CD8-positive, alpha-beta memory T cell (primary cell): ENCODE measurements around the gene KHSRP. TPM values are rescaled to one million over a fixed set of nuclear protein-coding genes. Genes with fewer than 3 reads are reported as not detected.

Source experiments
- CTCF ChIA-PET: fragments of 350-600 bp; sonication (Branson Sonifier 250); formaldehyde crosslinking; loops from one replicate; lab custom pipeline; 2021; ENCODE audit warnings: antibody characterized with exemption; lab: Charles Lee
- POLR2A ChIA-PET: fragments of 350-600 bp; sonication (Branson Sonifier 250); formaldehyde crosslinking; loops from one replicate; lab custom pipeline; 2021; ENCODE audit warnings: antibody characterized with exemption; lab: Charles Lee
- DNase-seq, 5 donors: peaks; one replicate each; pipeline versions ENCODE4 v3.0.0 to v3.0.0-alpha.2; 2020 to 2022; ENCODE audit warnings: mixed read lengths in 1 of 5
- H3K27ac ChIP-seq: one replicate; pipeline ENCODE4 v1.7.0; 2013; ENCODE audit warnings: low read depth, mild to moderate bottlenecking, low read length, moderate library complexity
- H3K27me3 ChIP-seq: 2 replicates; pipeline ENCODE4 v1.7.0; 2013; ENCODE audit warnings: low read length, mild to moderate bottlenecking; ENCODE audit not compliant: insufficient read depth, poor library complexity, severe bottlenecking
- H3K36me3 ChIP-seq: 2 replicates; pipeline ENCODE4 v1.7.0; 2013; ENCODE audit warnings: mild to moderate bottlenecking, low read length, moderate library complexity; ENCODE audit not compliant: insufficient read depth
- H3K4me1 ChIP-seq: 2 replicates; pipeline ENCODE4 v1.7.0; 2013; ENCODE audit warnings: mild to moderate bottlenecking, low read length, moderate library complexity; ENCODE audit not compliant: insufficient read depth
- H3K4me3 ChIP-seq: 2 replicates; pipeline ENCODE4 v1.7.0; 2013; ENCODE audit warnings: mild to moderate bottlenecking, low read length
- H3K9me3 ChIP-seq: 2 replicates; pipeline ENCODE4 v1.7.0; 2013; ENCODE audit warnings: mild to moderate bottlenecking, low read length
- H3K27ac Mint-ChIP-seq, 8 donors: one replicate each; pipeline ENCODE4 v1.8.0; 2020 to 2021; ENCODE audit warnings: mixed read lengths in 8 of 8, mild to moderate bottlenecking in 6 of 8, inconsistent platforms in 3 of 8, moderate library complexity in 3 of 8
- H3K27me3 Mint-ChIP-seq, 2 donors: one replicate each; pipeline ENCODE4 v1.8.0; 2020 to 2021; ENCODE audit warnings: mixed read lengths in 2 of 2, mild to moderate bottlenecking in 1 of 2, moderate library complexity in 1 of 2
- H3K36me3 Mint-ChIP-seq, 3 donors: one replicate each; pipeline ENCODE4 v1.8.0; 2020 to 2021; ENCODE audit warnings: mixed read lengths in 3 of 3, inconsistent platforms in 1 of 3, mild to moderate bottlenecking in 1 of 3
- H3K4me1 Mint-ChIP-seq, 3 donors: one replicate each; pipeline ENCODE4 v1.8.0; 2020 to 2021; ENCODE audit warnings: mixed read lengths in 3 of 3, inconsistent platforms in 1 of 3, mild to moderate bottlenecking in 1 of 3
- H3K4me3 Mint-ChIP-seq, 7 donors: one replicate each; pipeline ENCODE4 v1.8.0; 2020 to 2021; ENCODE audit warnings: mixed read lengths in 7 of 7, mild to moderate bottlenecking in 6 of 7, moderate library complexity in 4 of 7, inconsistent platforms in 2 of 7
- H3K9me3 Mint-ChIP-seq, 5 donors: one replicate each; pipeline ENCODE4 v1.8.0; 2020 to 2022; ENCODE audit warnings: mixed read lengths in 5 of 5, mild to moderate bottlenecking in 3 of 5, moderate library complexity in 2 of 5, inconsistent platforms in 1 of 5
- polyA plus RNA-seq: library from polyadenylated mRNA; unstranded; fragments of 300-500 nt; fragmentation: Illumina TruSeq; gene quantifications from one replicate; pipeline ENCODE4 v1.2.3, GENCODE V29; 2021
- total RNA-seq, 2 experiments: library from RNA; stranded (reverse); gene quantifications; one replicate each; pipeline ENCODE4 v1.2.3, GENCODE V29; 2021

KHSRP gene
- total and polyA plus RNA-seq, 3 experiments from 2014 or later: 22.0 to 459 (median 456) TPM

GRCh38 chr19:6465663-6466062, 41.1 kb upstream of the KHSRP start:
- Histone ChIP-seq H3K27ac (no peak overlapping the region), H3K36me3 (no peaks in the 10 kb centered on the region), H3K27me3 (no peaks in the 10 kb centered on the region), H3K9me3 (no peaks in the 10 kb centered on the region), H3K4me3 (no peak overlapping the region), H3K4me1 (peaks cover 12% of the 10 kb centered on the region)
- Mint-ChIP-seq H3K4me3 (peak overlapping the region in 1 of 7 donors; percentile 11), H3K27me3 (no peaks in the 10 kb centered on the region), H3K4me1 (peaks cover 8 to 18% (median 11%) of the 10 kb centered on the region in 3 donors), H3K36me3 (peaks cover 0 to 34% (median 0%) of the 10 kb centered on the region in 3 donors), H3K27ac (peak overlapping the region in 2 of 8 donors; percentile 42 to 56), H3K9me3 (no peaks in the 10 kb centered on the region)
- ChIA-PET CTCF (no interaction called here), POLR2A (no interaction called here)
- DNase-seq: no peak

DNA sequence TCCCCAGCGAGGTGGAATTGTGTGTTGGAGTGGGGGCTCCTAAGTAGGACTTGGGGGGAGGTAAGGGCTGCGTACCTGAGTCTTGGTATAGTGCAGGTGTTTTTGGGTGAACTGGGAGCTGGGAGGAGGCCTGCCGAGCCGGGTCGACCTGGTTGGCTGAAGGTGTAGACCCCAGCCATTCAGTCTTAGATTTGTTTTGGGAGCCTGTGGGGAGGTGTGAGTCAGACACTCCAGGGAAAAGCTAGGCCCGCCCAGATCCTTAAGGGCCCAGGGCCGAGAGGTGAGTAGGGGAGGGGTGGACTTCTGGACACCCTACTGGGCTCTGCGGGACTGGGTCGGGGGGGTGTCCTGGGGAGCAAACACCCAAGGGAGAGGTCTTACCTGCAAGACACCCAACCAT, 40.4 kb upstream of the KHSRP start:
- CTCF ChIA-PET: no interaction called here
- H3K4me3 Mint-ChIP-seq: peak overlapping the region in 6 of 7 donors; percentile 11 to 50 (median 35)
- DNase-seq: no peak
- H3K27me3 ChIP-seq: no peaks in the 10 kb centered on the region
- H3K9me3 Mint-ChIP-seq: no peaks in the 10 kb centered on the region
- H3K27ac Mint-ChIP-seq: peak overlapping the region in 4 of 8 donors; percentile 42 to 91 (median 58)
- peaks cover 12% of the 10 kb centered on the region for H3K4me1 ChIP-seq
- peaks cover 12 to 23% (median 17%) of the 10 kb centered on the region in 3 donors for H3K4me1 Mint-ChIP-seq
- POLR2A ChIA-PET: no interaction called here
- no peaks in the 10 kb centered on the region for H3K27me3 Mint-ChIP-seq
- no peak overlapping the region for H3K27ac ChIP-seq
- no peaks in the 10 kb centered on the region for H3K9me3 ChIP-seq
- H3K36me3 Mint-ChIP-seq: peaks cover 0 to 32% (median under 1%) of the 10 kb centered on the region in 3 donors
- no peak overlapping the region for H3K4me3 ChIP-seq
- no peaks in the 10 kb centered on the region for H3K36me3 ChIP-seq

DNA sequence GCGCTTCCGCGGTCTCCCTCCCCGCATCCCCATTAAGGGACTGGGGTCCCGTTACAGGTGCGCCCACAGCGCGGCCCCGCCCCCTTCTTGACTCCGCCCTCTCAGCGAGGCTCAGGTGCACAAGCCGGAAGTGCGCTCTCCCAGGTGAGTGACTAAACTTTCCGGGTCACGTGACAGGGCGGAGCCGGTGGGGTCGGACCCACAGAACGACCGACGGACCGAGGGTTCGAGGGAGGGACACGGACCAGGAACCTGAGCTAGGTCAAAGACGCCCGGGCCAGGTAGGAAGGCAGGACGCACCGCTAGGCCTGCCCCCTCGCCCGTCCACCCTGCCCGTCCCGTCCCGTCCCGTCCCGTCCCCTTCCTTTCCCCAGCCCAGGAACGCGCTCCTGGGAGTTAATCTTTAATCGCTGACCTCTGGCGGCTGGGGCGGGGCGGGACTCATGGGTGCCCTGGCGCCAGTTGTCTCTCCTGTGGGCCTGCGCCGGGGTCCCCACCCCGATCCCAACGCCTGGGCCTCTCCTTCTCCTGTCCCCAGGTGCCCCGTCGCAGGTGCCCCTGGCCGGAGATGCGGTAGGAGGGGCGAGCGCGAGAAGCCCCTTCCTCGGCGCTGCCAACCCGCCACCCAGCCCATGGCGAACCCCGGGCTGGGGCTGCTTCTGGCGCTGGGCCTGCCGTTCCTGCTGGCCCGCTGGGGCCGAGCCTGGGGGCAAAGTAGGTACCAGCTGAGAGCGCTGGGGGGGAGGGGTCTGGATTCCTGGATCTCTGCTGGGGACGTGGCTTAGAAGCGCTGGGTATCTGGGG, 39.7 kb upstream of the KHSRP start, which contains the start of gene CRB3:
TSS of gene CRB3 (plus strand) at position 202 of the 804 bp plus-strand sequence. CDS start at position 633, 431 bp downstream.
- no peak within 1 kb of the TSS for H3K27ac ChIP-seq
- H3K9me3 ChIP-seq: no peaks in the 10 kb centered on the region
- H3K27me3 Mint-ChIP-seq: no peaks in the 10 kb centered on the region
- H3K4me1 ChIP-seq: peaks cover 12% of the 10 kb centered on the region
- H3K27me3 ChIP-seq: no peaks in the 10 kb centered on the region
- peak within 1 kb of the TSS; percentile 45 for H3K4me3 ChIP-seq
- no peaks in the 10 kb centered on the region for H3K36me3 ChIP-seq
- peak within 1 kb of the TSS in 5 of 8 donors; percentile 19 to 91 (median 60) for H3K27ac Mint-ChIP-seq
- H3K9me3 Mint-ChIP-seq: no peaks in the 10 kb centered on the region
- peak in 4 of 5 donors; percentile 25 to 77 (median 48) for DNase-seq
- ChIA-PET POLR2A (no interaction called here), CTCF (interaction anchor here (1.7 kb wide), 1 partner anchor 18 kb away, joined by 8 read pairs; the partner anchor contains the start of gene DENND1C)
- H3K4me1 Mint-ChIP-seq: peaks cover 14 to 25% (median 20%) of the 10 kb centered on the region in 3 donors
- H3K36me3 Mint-ChIP-seq: peaks cover 0 to 26% (median 1%) of the 10 kb centered on the region in 3 donors
- H3K4me3 Mint-ChIP-seq: peak within 1 kb of the TSS; percentile 33 to 83 (median 63)

DNA sequence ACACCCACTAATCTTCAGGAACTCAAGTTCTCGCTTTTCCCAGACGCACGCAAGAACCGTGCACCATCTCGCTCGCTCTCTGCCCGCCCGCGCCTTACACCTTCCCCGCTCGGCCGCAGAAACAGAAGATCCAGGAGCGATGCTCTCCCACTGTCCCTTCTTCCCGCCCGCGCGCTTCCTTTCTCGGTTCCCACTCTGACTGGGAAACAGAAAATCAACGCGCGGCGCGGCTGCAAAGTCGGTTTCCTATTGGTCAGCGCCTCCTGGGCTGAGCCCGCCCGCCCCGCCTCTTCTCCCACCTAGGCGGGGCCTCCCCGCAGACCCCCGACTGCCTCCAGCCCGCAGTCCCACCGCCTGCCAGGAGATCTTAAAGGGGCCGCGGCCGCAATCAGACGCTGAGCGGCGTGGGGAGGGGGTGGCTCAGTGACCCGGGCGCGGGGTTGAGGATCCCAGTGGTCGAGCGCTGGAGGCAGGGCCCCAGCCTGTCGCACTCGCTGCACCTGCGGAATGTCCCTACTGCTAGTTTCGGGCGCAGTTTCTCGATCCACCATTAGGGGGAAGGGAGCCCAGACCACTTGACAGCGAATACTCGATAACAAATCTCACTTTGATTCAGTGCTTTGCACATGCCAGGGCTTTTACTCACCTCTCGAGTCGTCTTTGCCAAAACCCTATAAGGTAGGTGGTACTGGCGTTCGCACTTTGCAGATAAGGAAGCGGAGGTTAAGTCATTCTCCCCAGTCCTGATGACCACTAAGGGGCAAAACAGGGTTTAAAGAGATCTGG, 35.7 kb upstream of the KHSRP start:
- no peaks in the 10 kb centered on the region for H3K9me3 ChIP-seq
- peaks cover 0 to 2% (median 1%) of the 10 kb centered on the region in 5 donors for H3K9me3 Mint-ChIP-seq
- peaks cover 16% of the 10 kb centered on the region for H3K4me1 ChIP-seq
- peaks cover 4 to 15% (median 9%) of the 10 kb centered on the region in 3 donors for H3K36me3 Mint-ChIP-seq
- ChIA-PET CTCF (interaction anchor here (0.7 to 1.4 kb wide), 4 partner anchors 11 to 503 kb away, joined by 3 read pairs; no protein-coding TSS in a partner anchor), POLR2A (interaction anchor here (0.7 to 1.3 kb wide), 5 partner anchors 21 to 553 kb away, joined by 5 to 9 read pairs (median 5); partner anchors contain the start of genes DENND1C and KHSRP)
- peak overlapping the region; percentile 95 for H3K4me3 ChIP-seq
- no peaks in the 10 kb centered on the region for H3K27me3 Mint-ChIP-seq
- H3K36me3 ChIP-seq: no peaks in the 10 kb centered on the region
- H3K27ac ChIP-seq: peak overlapping the region; percentile 65
- DNase-seq: peak; percentile 92 to 97 (median 96)
- H3K4me1 Mint-ChIP-seq: peaks cover 19 to 35% (median 26%) of the 10 kb centered on the region in 3 donors
- H3K27me3 ChIP-seq: no peaks in the 10 kb centered on the region
- H3K27ac Mint-ChIP-seq: peak overlapping the region; percentile 82 to 97 (median 90)
- peak overlapping the region; percentile 92 to 98 (median 96) for H3K4me3 Mint-ChIP-seq

- Histone ChIP-seq H3K27me3 (no peaks in the 10 kb centered on the region), H3K4me1 (peaks cover 12% of the 10 kb centered on the region), H3K4me3 (peak within 1 kb of the TSS; percentile 95), H3K9me3 (no peaks in the 10 kb centered on the region), H3K36me3 (peaks cover 4% of the 10 kb centered on the region), H3K27ac (peak within 1 kb of the TSS; percentile 65)
- Mint-ChIP-seq H3K36me3 (peaks cover 13 to 22% (median 15%) of the 10 kb centered on the region in 3 donors), H3K27me3 (no peaks in the 10 kb centered on the region), H3K4me1 (peaks cover 13 to 28% (median 21%) of the 10 kb centered on the region in 3 donors), H3K9me3 (peaks cover 2 to 9% (median 5%) of the 10 kb centered on the region in 5 donors), H3K4me3 (peak within 1 kb of the TSS; percentile 92 to 98 (median 96)), H3K27ac (peak within 1 kb of the TSS; percentile 82 to 97 (median 90))
- ChIA-PET POLR2A (interaction anchor here (1.1 to 1.3 kb wide), 2 partner anchors 23 to 34 kb away, joined by 5 read pairs; partner anchors contain the start of gene KHSRP), CTCF (interaction anchor here (1.2 to 1.4 kb wide), 2 partner anchors 172 to 404 kb away, joined by 3 read pairs; no protein-coding TSS in a partner anchor)
- peak; percentile 39 to 74 (median 57) for DNase-seq
Measured at GRCh38 chr19:6459262-6460098, 34.9 kb upstream of the KHSRP start, which contains the start of gene SLC25A23. Gene SLC25A23 (minus strand): TSS chr19:6459792. CDS start chr19:6459628, 164 bp downstream.

DNA sequence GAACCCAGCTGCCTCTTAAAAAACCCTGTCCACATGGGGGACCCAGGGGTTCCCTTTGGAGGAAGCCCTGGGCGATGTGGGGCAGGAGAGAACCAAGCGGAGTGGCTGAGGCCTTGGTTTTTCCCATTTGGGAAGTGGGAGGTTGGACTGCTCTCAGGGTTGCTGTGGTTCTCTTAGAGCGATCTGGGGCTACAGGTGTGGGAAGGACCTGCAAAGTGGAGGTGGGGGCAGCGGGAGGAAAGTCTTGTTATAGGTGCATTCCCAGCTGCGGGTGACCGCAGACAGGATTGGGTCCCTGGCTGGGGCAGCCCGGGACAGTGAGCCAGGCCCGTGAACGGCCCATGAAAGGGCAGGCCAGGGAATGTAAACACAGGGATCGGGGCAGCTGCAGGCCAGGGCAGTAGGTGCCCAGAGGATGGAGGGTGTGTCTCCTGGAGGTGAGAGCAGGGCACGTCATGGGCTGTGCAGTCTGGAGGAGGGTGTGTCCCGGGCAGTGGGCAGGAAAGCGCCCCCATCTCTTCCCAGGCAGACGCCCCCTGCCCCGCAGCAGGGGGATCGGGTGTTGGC, 34.2 kb upstream of the KHSRP start:
- peak overlapping the region; percentile 65 for H3K27ac ChIP-seq
- ChIA-PET POLR2A (interaction anchor here (0.6 to 1.3 kb wide), 2 partner anchors 24 to 1203 kb away, joined by 4 to 5 read pairs; no protein-coding TSS in a partner anchor), CTCF (interaction anchor here (1.2 to 1.4 kb wide), 2 partner anchors 173 to 404 kb away, joined by 3 read pairs; no protein-coding TSS in a partner anchor)
- H3K36me3 ChIP-seq: peaks cover 11% of the 10 kb centered on the region
- no peak for DNase-seq
- H3K9me3 ChIP-seq: peaks cover under 1% of the 10 kb centered on the region
- Mint-ChIP-seq H3K9me3 (peaks cover 2 to 9% (median 5%) of the 10 kb centered on the region in 5 donors), H3K27me3 (no peaks in the 10 kb centered on the region), H3K27ac (peak overlapping the region; percentile 48 to 80 (median 72)), H3K4me1 (peaks cover 11 to 23% (median 21%) of the 10 kb centered on the region in 3 donors), H3K4me3 (peak overlapping the region; percentile 84 to 93 (median 91)), H3K36me3 (peaks cover 13 to 29% (median 20%) of the 10 kb centered on the region in 3 donors)
- H3K4me1 ChIP-seq: peaks cover 5% of the 10 kb centered on the region
- no peaks in the 10 kb centered on the region for H3K27me3 ChIP-seq
- peak overlapping the region; percentile 95 for H3K4me3 ChIP-seq
